Adrenal gland (tissue), 12 donors: Measurements from ENCODE around the gene SLC6A13. TPM values are rescaled to one million over a fixed set of nuclear protein-coding genes. Genes with fewer than 3 reads are reported as not detected.

Experiments used
- DNase-seq, 7 donors: peaks; one replicate each; pipeline ENCODE4 v3.0.0-alpha.2; 2019 to 2020
- H3K27ac ChIP-seq, 5 donors: fragments of 200-600 bp; sonication (generic) in 4 of 5; 1 replicate in 3 of 5; 2 replicates in 2 of 5; pipeline versions ENCODE4 v1.5.1 to v1.8.0; 2016 to 2020; ENCODE audit warnings: mild to moderate bottlenecking in 1 of 5
- H3K27me3 ChIP-seq: fragments of 200-600 bp; 2 replicates; pipeline ENCODE4 v1.8.0; 2021
- H3K36me3 ChIP-seq, 2 donors: fragments of 200-600 bp; replicated peaks in 1 of 2; 1 replicate in 1 of 2; 2 replicates in 1 of 2; pipeline versions ENCODE4 v1.5.1 to v1.8.0; 2018 to 2022
- H3K4me1 ChIP-seq, 2 donors: fragments of 200-600 bp; replicated peaks in 1 of 2; 1 replicate in 1 of 2; 2 replicates in 1 of 2; pipeline versions ENCODE4 v1.5.1 to v1.8.0; 2018 to 2021
- H3K4me3 ChIP-seq, 4 donors: fragments of 200-600 bp; sonication (generic) in 3 of 4; one replicate each; pipeline ENCODE4 v1.5.1; 2016 to 2018
- H3K9me3 ChIP-seq, 3 donors: fragments of 200-600 bp; sonication (generic) in 1 of 3; replicated peaks in 1 of 3; 1 replicate in 2 of 3; 2 replicates in 1 of 3; pipeline versions ENCODE4 v1.5.1 to v1.8.0; 2016 to 2021
- POLR2A ChIP-seq, 2 donors: fragments of 450-650 bp; IDR thresholded peaks; one replicate each; pipeline ENCODE4 v1.6.1; 2017; ENCODE audit warnings: antibody characterized with exemption in 2 of 2, mild to moderate bottlenecking in 2 of 2, moderate library complexity in 1 of 2
- WGBS, 4 donors: extraction: QIAGEN DNeasy Blood & Tissue Kit in 2 of 4; methylation state at CpG; one replicate each; pipeline versions ENCODE4 v1.1.5 to v1.1.7; 2013 to 2017; 5-methylcytosine and 5-hydroxymethylcytosine counted together
- intact Hi-C, 2 donors: fragments of 100-400 bp; cut with DNase I; formaldehyde crosslinking; loops; one replicate each; pipeline versions ENCODE4 v1.14.1 to v1.15.0; 2022 to 2023
- polyA plus RNA-seq, 3 donors: library from polyadenylated mRNA; stranded (reverse); fragments of 200-250 nt in 2 of 3; fragments of 350-450 nt in 1 of 3; fragmentation: Illumina TruSeq in 1 of 3; extraction: RNeasy Lipid Tissue Mini Kit (QIAGEN cat#74804) in 1 of 3; gene quantifications; one replicate each; pipeline ENCODE4 v1.2.3, GENCODE V29; 2013 to 2014
- total RNA-seq, 9 donors: library from RNA; depleted of rRNA in 4 of 9; stranded (reverse); fragments of >200 nt in 4 of 9; fragments of 120-200 nt in 1 of 9; fragmentation: NEBNext Ultra II Directional in 1 of 9; extraction: Animal tissue kit (Norgen Biotek cat#: 25700) in 1 of 9; gene quantifications; one replicate each; pipeline versions ENCODE4 v1.1.0 to v1.2.4, GENCODE V29; 2013 to 2023
- TF ChIP-seq, protein P1 (sequence below), 6 experiments: fragments of 450-650 bp in 4 of 6; fragments of 200-600 bp in 2 of 6; sonication (generic) in 1 of 6; IDR thresholded peaks; 1 replicate in 5 of 6; 2 replicates in 1 of 6; pipeline versions ENCODE4 v1.5.1 to v1.8.0; 2016 to 2021; ENCODE audit warnings: antibody characterized with exemption in 6 of 6, mild to moderate bottlenecking in 2 of 6, moderate library complexity in 1 of 6
- donor health status: healthy with polysubstance abuse.
- donor health status: Bipolar disorder and iron deficiency.
- donor health status: DM: yes; HTN: yes; CAD: no.
- donor health status: DM: no; HTN: no; CAD: no.
- donor health status: DM: no; HTN: no; CAD: no.
- donor health status: DM: yes; HTN: yes; CAD: no.

Gene SLC6A13
- total and polyA plus RNA-seq, 12 donors, result 0.22 to 1.0 (median 0.64) TPM; not detected in 6

GRCh38 chr12:232731-233614, 29.7 kb downstream of the SLC6A13 start:
- no peaks in the 10 kb centered on the region for H3K9me3 ChIP-seq
- H3K27me3 ChIP-seq, result no peaks in the 10 kb centered on the region
- TF ChIP-seq POLR2A (IDR thresholded peaks at IDR 0.05), result no peak
- TF ChIP-seq, protein P1, sequence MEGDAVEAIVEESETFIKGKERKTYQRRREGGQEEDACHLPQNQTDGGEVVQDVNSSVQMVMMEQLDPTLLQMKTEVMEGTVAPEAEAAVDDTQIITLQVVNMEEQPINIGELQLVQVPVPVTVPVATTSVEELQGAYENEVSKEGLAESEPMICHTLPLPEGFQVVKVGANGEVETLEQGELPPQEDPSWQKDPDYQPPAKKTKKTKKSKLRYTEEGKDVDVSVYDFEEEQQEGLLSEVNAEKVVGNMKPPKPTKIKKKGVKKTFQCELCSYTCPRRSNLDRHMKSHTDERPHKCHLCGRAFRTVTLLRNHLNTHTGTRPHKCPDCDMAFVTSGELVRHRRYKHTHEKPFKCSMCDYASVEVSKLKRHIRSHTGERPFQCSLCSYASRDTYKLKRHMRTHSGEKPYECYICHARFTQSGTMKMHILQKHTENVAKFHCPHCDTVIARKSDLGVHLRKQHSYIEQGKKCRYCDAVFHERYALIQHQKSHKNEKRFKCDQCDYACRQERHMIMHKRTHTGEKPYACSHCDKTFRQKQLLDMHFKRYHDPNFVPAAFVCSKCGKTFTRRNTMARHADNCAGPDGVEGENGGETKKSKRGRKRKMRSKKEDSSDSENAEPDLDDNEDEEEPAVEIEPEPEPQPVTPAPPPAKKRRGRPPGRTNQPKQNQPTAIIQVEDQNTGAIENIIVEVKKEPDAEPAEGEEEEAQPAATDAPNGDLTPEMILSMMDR (IDR thresholded peaks at IDR 0.05), result no peak
- 55 to 61% (median 61%) methylated on average over 14 to 19 of the region's 19 CpGs for WGBS, 4 donors
- no peaks in the 10 kb centered on the region for H3K36me3 ChIP-seq
- no peak overlapping the region for H3K27ac ChIP-seq
- H3K4me1 ChIP-seq, result no peaks in the 10 kb centered on the region
- no peak overlapping the region for H3K4me3 ChIP-seq
- DNase-seq, result peak in 2 of 7 donors; percentile 7 to 33
- intact Hi-C loops, result no loop called here

- Histone ChIP-seq H3K36me3 (no peaks in the 10 kb centered on the region), H3K27me3 (no peaks in the 10 kb centered on the region), H3K9me3 (no peaks in the 10 kb centered on the region), H3K4me1 (no peaks in the 10 kb centered on the region), H3K27ac (no peak overlapping the region), H3K4me3 (no peak overlapping the region)
- intact Hi-C loops, result no loop called here
- TF ChIP-seq, protein P1 (IDR thresholded peaks at IDR 0.05), result no peak
- no peak for TF ChIP-seq POLR2A (IDR thresholded peaks at IDR 0.05)
- 65 to 77% (median 67%) methylated on average over 10 to 14 of the region's 14 CpGs for WGBS, 4 donors
- DNase-seq, result peak in 1 of 7 donors; percentile 23
Measured at GRCh38 chr12:230925-231671, 31.5 kb downstream of the SLC6A13 start.

DNA sequence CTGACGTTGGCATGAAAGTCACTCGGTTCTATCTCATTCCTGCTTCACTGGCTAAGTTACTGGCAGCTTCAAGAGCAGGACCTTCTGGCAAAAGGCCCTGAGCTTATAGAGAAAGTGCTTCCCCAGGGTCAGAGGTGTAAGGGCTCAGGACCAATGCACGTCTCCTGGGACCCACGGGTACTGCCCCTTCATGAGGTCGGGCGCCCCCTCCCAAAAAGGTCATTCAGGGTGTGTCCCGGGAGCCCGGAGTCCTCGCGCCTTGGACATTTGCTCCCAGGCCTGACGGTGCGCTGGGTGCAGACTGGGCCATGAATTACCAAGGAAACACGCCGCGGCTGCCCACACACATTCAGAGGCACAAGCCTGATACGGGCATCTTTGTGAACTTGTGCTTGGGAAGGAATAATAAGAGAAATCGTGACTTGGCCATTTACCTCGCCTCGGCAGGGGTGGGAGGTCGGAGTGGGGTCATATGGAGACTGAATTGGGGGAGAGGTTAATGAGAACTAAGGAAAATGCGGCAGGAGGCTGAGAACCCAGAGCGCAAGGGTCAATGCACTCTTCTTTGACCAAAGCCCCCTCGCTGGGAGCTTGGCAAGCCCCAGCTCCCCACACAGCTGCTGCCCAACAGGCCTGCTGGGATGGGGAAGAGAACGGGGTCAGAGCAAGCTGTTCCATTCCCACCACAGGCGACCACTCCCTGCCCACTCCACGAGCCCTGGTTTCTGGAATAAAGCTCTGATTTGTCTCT, 33.0 kb downstream of the SLC6A13 start:
- DNase-seq, result peak in 1 of 7 donors; percentile 25
- H3K4me1 ChIP-seq, result no peaks in the 10 kb centered on the region
- intact Hi-C loops, result no loop called here
- H3K27me3 ChIP-seq, result no peaks in the 10 kb centered on the region
- no peak for TF ChIP-seq POLR2A (IDR thresholded peaks at IDR 0.05)
- TF ChIP-seq, protein P1 (IDR thresholded peaks at IDR 0.05), result no peak
- H3K27ac ChIP-seq, result no peak overlapping the region
- no peak overlapping the region for H3K4me3 ChIP-seq
- no peaks in the 10 kb centered on the region for H3K36me3 ChIP-seq
- no peaks in the 10 kb centered on the region for H3K9me3 ChIP-seq
- 76 to 79% (median 79%) methylated on average over 21 to 26 of the region's 26 CpGs for WGBS, 4 donors

DNA sequence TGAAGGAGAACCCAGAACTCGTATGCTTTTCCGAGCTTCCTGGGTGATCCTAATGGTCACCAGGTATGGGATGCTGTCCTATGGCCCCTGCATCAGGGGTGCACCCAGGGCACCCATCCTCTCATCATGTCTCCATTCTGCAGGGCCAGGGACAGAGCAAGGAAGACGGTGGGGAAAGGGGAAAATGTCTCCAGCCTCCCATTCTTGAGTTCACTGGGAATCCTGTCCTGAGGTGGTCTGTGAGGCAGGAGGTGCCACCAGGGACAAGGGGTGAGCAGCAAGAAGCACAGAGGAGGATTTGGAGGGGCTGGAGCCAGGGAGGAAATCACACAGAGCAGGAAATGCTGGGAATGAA, 33.8 kb downstream of the SLC6A13 start:
- TF ChIP-seq POLR2A (IDR thresholded peaks at IDR 0.05), result no peak
- TF ChIP-seq, protein P1 (IDR thresholded peaks at IDR 0.05), result no peak
- H3K9me3 ChIP-seq, result no peaks in the 10 kb centered on the region
- no peak overlapping the region for H3K4me3 ChIP-seq
- H3K27ac ChIP-seq, result no peak overlapping the region
- no peaks in the 10 kb centered on the region for H3K4me1 ChIP-seq
- 58 to 90% (median 81%) methylated on average over 3 of the region's 3 CpGs for WGBS, 4 donors
- intact Hi-C loops, result no loop called here
- H3K36me3 ChIP-seq, result no peaks in the 10 kb centered on the region
- no peaks in the 10 kb centered on the region for H3K27me3 ChIP-seq
- DNase-seq, result peak in 1 of 7 donors; percentile 21
